ENCODE measurements around the gene RHEB. TPM values are rescaled to one million over a fixed set of nuclear protein-coding genes. Genes with fewer than 3 reads are reported as not detected.

Gene RHEB
- total and polyA plus RNA-seq, 2 of the 4 experiments (the other 2 are of a cell fraction), result 19.7 to 67.2 TPM

DNA sequence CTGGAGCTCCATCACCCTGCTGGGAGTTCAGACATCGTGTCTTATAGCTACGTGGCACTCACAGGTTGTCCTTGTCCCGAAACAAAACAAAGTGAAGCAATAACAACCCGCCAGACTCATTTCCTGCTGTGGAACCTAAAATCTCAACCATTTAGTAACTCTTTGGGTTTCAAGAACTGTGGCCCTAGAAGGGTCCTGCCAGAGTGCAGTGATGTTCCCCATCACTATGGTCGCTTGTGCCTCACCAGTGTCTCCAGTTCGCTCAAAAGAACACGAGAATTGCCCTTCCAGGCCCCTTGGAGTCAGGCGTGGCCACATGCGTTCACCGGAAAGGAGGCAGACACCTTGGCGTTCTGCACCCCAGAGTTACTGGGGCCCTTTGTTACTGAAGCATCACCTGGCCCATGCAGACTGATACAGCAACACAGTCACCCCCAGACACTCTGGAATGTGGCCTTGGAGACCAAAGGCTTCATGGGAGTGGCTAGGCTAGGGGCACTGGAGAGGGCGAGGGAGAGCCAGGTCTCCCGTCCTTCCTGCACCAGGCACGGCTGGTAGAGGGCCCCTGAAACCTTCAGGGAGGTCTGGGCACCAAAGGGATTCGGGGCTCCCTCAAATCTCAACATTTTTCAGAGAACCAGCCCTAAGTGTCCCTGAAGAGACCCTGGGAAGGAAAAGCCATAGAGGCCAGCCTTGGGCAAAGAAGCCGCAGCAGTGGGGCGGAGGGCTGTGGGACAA lies 80.7 kb downstream of the RHEB start:
- Histone ChIP-seq H4K8ac (ENCODE audit: low read depth in 2 of 2, low read length in 2 of 2) (no peak overlapping the region), H3K18ac (ENCODE audit: low read depth, low read length) (no peak overlapping the region), H3K4ac (ENCODE audit: low read depth, low read length) (no peak overlapping the region), H3K9ac (ENCODE audit: low read depth, low read length) (no peak overlapping the region), H3K27me3 (ENCODE audit: control insufficient read depth, insufficient read depth, low read length) (peaks cover 17% of the 10 kb centered on the region), H3K23ac (ENCODE audit: low read depth, low read length) (no peak overlapping the region), H3K4me2 (ENCODE audit: low read depth, low read length) (no peak overlapping the region), H2BK15ac (ENCODE audit: low read depth, low read length) (no peak overlapping the region), H3K9me1 (ENCODE audit: insufficient read depth, low read length) (no peaks in the 10 kb centered on the region), H3K27ac (ENCODE audit: insufficient read depth, low read length) (no peak overlapping the region), H3K36me3 (ENCODE audit: control insufficient read depth, insufficient read depth, low read length) (no peaks in the 10 kb centered on the region), H4K5ac (ENCODE audit: low read depth, low read length) (no peak overlapping the region), H3K79me1 (ENCODE audit: low read depth in 1 of 2, low read length in 2 of 2) (no peaks in the 10 kb centered on the region), H2AK5ac (ENCODE audit: low read depth, low read length) (no peak overlapping the region), H4K91ac (ENCODE audit: insufficient read depth, low read depth, low read length) (no peak overlapping the region), H3K14ac (replicated peaks; ENCODE audit: low read depth, low read length) (no peak overlapping the region), H2AFZ (replicated peaks; ENCODE audit: low read length, poor library complexity) (no peak overlapping the region), H4K20me1 (ENCODE audit: insufficient read depth, low read length) (no peaks in the 10 kb centered on the region), H3K4me1 (ENCODE audit: control insufficient read depth, insufficient read depth, low read length) (peaks cover 6% of the 10 kb centered on the region; the same call in 1 of the 2 replicates), H2BK5ac (ENCODE audit: low read depth, low read length, poor library complexity, severe bottlenecking) (no peak overlapping the region), H2BK20ac (ENCODE audit: low read depth, low read length) (no peak overlapping the region), H2BK120ac (ENCODE audit: low read depth, low read length) (no peak overlapping the region), H3K9me3 (ENCODE audit: control insufficient read depth, insufficient read depth, low read length) (no peaks in the 10 kb centered on the region), H2AK9ac (replicated peaks; ENCODE audit: low read depth, low read length, poor library complexity) (no peak overlapping the region), H3K4me3 (ENCODE audit: insufficient read depth, low read depth, low read length) (no peak overlapping the region), H3K56ac (ENCODE audit: extremely low read depth, insufficient read depth, low read length) (no peak overlapping the region)
- ATAC-seq (ENCODE audit: low read depth) (no peak), DNase-seq (no peak)
- CTCF ChIA-PET, result no interaction called here
- in situ Hi-C loops (cut with MboI; ENCODE audit: low sequenced_read_pairs) (no loop called here), intact Hi-C loops (cut with micrococcal nuclease) (no loop called here), dilution Hi-C loops (cut with HindIII; ENCODE audit: low sequenced_read_pairs, unreplicated experiment) (no loop called here)
- no peak for TF ChIP-seq NFE2L2 (IDR thresholded peaks at IDR 0.05; ENCODE audit: low read depth, low read length)
- TF ChIP-seq POLR2A (IDR thresholded peaks at IDR 0.05; ENCODE audit: low read depth, low read length), result no peak
- no peak for TF ChIP-seq MXI1 (IDR thresholded peaks at IDR 0.05; ENCODE audit: borderline replicate concordance, low read depth, low read length)
- TF ChIP-seq MAZ (IDR thresholded peaks at IDR 0.05; ENCODE audit: borderline replicate concordance, low read depth, low read length), result no peak
- TF ChIP-seq ELK1 (IDR thresholded peaks at IDR 0.05; ENCODE audit: borderline replicate concordance, low read depth, low read length), result no peak
- TF ChIP-seq RAD21 (IDR thresholded peaks at IDR 0.05; ENCODE audit: low read length), result no peak
- no peak for TF ChIP-seq BHLHE40 (IDR thresholded peaks at IDR 0.05; ENCODE audit: low read depth, low read length)
- no peak for TF ChIP-seq MAFK (IDR thresholded peaks at IDR 0.05; ENCODE audit: low read depth, low read length)
- TF ChIP-seq, protein P1, sequence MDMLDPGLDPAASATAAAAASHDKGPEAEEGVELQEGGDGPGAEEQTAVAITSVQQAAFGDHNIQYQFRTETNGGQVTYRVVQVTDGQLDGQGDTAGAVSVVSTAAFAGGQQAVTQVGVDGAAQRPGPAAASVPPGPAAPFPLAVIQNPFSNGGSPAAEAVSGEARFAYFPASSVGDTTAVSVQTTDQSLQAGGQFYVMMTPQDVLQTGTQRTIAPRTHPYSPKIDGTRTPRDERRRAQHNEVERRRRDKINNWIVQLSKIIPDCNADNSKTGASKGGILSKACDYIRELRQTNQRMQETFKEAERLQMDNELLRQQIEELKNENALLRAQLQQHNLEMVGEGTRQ (IDR thresholded peaks at IDR 0.05; ENCODE audit: low read depth, low read length), result no peak
- no peak for TF ChIP-seq RFX5 (IDR thresholded peaks at IDR 0.05; ENCODE audit: low read depth, low read length)
- no peak for TF ChIP-seq SMC3 (IDR thresholded peaks at IDR 0.05; ENCODE audit: low read depth, low read length)
- TF ChIP-seq, protein P2, sequence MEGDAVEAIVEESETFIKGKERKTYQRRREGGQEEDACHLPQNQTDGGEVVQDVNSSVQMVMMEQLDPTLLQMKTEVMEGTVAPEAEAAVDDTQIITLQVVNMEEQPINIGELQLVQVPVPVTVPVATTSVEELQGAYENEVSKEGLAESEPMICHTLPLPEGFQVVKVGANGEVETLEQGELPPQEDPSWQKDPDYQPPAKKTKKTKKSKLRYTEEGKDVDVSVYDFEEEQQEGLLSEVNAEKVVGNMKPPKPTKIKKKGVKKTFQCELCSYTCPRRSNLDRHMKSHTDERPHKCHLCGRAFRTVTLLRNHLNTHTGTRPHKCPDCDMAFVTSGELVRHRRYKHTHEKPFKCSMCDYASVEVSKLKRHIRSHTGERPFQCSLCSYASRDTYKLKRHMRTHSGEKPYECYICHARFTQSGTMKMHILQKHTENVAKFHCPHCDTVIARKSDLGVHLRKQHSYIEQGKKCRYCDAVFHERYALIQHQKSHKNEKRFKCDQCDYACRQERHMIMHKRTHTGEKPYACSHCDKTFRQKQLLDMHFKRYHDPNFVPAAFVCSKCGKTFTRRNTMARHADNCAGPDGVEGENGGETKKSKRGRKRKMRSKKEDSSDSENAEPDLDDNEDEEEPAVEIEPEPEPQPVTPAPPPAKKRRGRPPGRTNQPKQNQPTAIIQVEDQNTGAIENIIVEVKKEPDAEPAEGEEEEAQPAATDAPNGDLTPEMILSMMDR (conservative IDR thresholded peaks at IDR 0.05; ENCODE audit: low read depth, low read length), result no peak
- no peak for TF ChIP-seq CEBPB (IDR thresholded peaks at IDR 0.05; ENCODE audit: low read depth, low read length)
- no peak for TF ChIP-seq CHD1 (IDR thresholded peaks at IDR 0.05; ENCODE audit: low read depth, low read length)
- no peak for TF ChIP-seq RCOR1 (IDR thresholded peaks at IDR 0.05; ENCODE audit: insufficient replicate concordance, low read length)
- TF ChIP-seq FOS (IDR thresholded peaks at IDR 0.05; ENCODE audit: low read depth, low read length), result no peak
- WGBS, 2 experiments (ENCODE audit: extremely low coverage in 2 of 2, insufficient read length in 1 of 2), result 89% methylated on average over 8 of the region's 17 CpGs; no CpG with 5 or more reads in 1 of the 2 experiments
- POLR2A ChIA-PET (ENCODE audit: unreplicated experiment), result no interaction called here
- no TSS peak for BruUV-seq (replicated peaks)
